Stimulated activated CD4-positive, alpha-beta T cell treated with anti-CD3 and anti-CD28 coated beads, Interleukin-15, amount 100 ng/mL, for 24 hours (primary cell): Measurements from ENCODE around the gene EIF4B.

Experiments
- DNase-seq: peaks from one replicate; pipeline ENCODE4 v3.0.0-alpha.2; 2020

The EIF4B gene

DNA sequence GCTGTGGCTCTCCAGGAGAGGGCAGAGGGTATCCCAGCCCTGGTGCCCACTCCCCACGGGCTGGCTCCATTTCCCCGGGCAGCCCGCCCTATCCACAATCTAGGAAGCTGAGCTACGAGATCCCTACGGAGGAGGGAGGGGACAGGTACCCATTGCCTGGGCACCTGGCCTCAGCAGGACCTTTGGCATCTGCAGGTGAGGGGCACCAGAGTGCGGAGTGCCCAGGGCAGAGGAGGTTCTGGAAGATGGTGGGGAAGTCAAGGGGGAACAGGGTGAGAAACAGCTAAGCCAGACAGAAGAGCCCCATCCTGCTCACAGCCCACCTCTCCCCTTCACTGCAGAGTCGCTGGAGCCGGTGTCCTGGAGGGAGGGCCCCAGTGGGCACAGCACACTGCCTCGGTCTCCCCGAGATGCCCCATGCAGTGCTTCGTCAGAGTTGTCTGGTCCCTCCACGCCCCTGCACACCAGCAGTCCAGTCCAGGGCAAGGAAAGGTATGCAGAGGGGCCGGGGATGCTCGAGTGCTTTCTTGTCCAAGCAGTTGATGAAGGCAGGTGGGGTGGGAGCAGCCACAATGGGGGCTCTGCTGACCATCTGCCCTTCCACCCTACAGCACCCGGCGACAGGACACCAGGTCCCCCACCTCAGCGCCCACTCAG lies 53.9 kb downstream of the EIF4B start:
- no peak for DNase-seq

DNA sequence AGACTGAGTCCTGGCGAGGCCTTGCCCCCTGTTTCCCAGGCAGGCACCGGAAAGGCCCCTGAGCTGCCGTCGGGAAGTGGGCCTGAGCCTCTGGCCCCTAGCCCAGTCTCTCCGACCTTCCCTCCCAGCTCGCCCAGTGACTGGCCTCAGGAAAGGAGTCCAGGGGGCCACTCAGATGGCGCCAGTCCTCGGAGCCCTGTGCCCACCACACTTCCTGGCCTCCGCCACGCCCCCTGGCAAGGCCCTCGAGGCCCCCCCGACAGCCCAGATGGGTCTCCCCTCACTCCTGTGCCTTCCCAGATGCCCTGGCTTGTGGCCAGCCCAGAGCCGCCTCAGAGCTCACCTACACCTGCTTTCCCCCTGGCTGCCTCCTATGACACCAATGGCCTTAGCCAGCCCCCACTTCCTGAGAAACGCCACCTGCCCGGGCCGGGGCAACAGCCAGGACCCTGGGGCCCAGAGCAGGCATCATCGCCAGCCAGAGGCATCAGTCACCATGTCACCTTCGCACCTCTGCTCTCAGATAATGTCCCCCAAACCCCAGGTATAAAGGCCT lies 54.5 kb downstream of the EIF4B start:
- DNase-seq: no peak

DNA sequence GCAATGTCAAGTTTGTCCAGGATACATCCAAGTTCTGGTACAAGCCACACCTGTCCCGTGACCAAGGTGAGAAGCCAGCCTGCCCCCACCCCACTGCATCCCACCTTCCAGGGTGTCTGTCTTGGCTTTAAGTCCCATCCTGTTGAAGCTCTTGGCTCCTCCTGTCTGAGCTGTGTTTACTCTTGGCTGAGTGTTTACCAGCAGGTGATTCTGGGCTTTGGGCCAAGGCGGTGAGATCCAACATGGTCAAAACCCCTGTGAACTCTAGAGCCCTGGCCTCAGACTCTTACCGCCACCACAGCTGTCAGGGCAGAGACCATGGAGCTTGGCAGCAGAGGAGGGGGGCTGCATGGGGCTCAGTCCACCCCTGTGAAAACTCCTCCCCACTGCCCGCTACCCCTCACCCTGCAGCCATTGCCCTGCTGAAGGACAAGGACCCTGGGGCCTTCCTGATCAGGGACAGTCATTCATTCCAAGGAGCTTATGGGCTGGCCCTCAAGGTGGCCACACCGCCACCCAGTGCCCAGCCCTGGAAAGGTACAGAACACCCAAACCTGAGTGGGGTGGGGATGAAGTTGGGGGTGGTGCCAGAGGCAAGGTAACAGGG lies 55.3 kb downstream of the EIF4B start:
- no peak for DNase-seq

DNA sequence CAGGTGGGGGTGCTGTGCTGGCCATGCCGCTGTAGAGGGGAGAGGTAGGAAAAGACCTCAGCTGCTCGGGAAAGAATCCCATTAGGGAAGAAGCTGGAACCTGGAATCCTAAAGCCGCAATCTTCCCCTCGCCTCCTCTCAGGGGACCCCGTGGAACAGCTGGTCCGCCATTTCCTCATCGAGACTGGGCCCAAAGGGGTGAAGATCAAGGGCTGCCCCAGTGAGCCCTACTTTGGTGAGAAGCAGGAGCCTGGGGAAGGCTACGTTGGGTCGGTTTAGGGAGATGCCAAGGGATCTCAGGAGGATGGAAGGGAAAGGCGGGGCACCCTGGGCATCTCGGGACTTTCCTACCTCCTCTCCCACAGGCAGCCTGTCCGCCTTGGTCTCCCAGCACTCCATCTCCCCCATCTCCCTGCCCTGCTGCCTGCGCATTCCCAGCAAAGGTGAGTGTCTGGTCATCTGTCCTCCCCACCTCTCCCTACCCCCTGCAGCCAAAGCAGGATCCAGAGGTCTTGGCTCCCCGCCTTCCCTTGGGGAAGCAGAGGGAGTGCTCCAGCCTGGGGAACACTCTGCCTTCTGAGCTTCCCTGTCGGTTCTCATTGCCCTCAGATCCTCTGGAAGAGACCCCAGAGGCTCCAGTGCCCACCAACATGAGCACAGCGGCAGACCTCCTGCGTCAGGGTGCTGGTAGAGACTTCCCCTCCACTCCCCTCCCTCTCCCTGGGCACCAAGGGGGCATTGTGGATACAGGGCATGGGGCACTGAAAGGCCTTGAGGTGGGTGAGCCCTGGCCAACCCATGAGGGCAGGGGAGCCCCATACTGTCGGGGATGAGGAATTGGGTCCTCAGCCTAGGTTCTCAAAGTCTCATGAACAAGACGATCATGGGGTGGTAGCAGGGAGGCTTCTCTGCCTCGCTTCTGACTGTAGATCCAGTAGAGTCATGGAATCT lies 56.0 kb downstream of the EIF4B start:
- DNase-seq: no peak

DNA sequence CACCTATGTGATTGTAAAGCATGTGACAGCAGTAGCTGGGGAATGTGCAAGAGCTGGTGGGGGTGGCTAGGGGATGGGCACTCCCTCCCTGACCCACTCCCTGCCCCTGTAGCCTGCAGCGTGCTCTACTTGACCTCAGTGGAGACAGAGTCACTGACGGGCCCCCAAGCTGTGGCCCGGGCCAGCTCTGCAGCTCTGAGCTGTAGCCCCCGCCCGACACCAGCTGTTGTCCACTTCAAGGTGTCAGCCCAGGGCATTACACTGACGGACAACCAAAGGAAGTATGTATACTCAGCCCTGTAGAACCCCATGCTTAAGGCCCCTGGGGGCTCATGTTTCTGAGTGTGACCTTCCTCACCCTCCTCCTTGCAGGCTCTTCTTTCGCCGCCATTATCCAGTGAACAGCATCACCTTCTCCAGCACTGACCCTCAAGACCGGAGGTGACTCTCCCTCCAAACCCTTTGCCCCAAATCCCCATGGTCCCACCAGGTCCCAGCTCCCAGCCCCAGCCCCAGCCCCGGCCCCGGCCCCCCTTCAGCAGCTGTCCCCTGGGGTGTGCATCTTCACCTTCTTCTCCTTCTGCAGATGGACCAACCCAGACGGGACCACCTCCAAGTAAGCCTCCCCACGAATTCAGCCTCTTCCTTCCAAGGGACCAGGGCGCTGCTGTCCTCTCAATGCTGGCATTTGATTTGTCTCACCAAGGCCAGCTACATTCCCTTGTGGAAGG lies 56.9 kb downstream of the EIF4B start:
- DNase-seq: no peak

DNA sequence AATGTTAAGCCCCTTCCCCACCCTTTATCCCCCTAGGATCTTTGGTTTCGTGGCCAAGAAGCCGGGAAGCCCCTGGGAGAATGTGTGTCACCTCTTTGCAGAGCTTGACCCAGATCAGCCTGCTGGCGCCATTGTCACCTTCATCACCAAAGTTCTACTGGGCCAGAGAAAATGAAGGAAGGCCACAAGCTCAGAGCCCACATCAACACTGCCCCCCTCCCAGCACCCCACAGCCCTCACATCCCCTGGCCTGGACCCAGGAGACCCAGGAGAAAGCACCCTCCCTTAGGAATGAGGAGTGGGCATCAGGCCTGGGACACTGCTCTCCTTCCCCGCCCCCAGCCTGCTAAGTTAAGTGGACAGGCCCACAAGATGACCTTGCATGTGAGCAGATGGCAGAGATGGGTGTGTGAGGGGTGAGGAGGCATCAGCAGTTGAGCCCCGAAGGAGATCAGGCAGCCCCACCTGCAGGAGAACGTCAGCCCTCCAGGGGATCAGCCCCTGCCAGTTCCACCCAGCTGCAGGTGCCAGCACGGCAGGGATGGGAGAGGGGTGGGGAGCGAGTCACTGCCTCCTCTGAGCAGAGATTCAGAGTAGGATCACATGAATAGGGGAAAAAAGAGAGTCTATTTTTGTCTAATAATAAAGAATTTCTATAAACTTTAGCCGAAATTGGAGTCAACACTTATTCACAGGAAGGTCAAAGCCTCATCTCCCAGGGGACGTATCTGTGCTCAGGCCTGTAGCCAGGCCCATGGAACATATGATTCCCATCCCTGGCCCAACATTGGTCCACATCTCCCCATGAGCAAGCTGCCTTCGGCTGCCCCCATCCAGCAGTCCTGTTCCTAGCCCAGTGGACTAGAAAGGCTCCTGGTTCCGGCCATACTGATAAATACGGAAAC lies 57.7 kb downstream of the EIF4B start:
- DNase-seq: no peak

DNA sequence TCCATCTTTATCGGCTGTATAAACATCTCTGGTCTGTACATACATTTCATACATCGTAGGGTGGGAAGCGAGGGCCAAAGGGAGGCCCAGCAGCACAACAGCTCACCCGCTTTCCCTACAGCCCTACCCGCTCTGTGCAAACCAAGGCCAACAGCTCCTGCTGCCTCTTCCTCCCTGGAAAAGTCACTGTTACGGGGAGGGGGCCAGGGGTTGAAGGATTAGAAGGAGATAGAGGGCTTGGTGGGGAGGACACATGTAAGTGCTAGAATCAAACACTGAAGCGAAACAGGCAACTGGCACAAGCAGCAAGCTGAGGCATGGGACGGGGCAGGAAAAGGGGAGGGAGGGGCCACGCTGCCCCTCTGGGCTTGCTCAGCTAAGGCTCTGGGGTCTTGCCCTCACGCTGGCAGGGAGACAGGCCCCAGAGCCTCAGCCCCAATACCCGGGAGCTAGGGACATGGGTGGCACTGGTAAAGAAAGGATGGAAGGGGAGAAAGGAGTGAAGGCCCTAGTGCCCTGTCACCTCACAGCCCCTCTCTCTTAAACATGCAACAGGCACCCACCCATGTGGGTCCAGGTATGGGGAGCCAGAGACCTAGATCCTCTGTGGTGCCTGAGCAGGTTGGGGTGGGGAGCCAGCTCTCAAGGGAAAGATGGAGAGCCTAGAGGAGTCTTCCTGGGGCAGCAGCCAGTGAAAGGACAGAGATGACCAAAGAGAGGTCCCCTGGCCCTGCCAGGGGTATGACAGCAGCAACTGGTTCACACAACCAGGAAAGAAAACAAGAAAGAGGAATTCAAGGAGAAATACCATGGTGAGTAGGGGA lies 58.6 kb downstream of the EIF4B start:
- no peak for DNase-seq

DNA sequence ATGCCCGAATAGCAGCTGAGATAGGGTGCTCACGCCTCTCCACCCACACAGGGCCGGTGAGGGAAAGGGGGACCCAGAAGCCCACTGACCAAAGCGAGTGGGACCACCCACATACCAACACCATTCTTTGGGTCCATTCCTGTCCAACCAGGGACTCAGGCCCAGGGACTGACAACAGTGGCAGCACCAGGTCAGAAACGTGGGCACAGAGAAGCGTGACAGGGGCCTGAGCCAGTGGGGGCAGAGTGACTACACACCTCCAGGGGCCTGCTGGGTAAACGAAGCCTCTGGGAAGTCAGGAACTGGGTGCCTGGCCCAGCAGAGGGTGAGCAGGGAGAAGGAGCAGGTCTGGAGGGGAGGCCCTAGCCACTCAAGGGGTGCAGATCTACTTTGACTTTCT lies 59.2 kb downstream of the EIF4B start:
- no peak for DNase-seq

DNA sequence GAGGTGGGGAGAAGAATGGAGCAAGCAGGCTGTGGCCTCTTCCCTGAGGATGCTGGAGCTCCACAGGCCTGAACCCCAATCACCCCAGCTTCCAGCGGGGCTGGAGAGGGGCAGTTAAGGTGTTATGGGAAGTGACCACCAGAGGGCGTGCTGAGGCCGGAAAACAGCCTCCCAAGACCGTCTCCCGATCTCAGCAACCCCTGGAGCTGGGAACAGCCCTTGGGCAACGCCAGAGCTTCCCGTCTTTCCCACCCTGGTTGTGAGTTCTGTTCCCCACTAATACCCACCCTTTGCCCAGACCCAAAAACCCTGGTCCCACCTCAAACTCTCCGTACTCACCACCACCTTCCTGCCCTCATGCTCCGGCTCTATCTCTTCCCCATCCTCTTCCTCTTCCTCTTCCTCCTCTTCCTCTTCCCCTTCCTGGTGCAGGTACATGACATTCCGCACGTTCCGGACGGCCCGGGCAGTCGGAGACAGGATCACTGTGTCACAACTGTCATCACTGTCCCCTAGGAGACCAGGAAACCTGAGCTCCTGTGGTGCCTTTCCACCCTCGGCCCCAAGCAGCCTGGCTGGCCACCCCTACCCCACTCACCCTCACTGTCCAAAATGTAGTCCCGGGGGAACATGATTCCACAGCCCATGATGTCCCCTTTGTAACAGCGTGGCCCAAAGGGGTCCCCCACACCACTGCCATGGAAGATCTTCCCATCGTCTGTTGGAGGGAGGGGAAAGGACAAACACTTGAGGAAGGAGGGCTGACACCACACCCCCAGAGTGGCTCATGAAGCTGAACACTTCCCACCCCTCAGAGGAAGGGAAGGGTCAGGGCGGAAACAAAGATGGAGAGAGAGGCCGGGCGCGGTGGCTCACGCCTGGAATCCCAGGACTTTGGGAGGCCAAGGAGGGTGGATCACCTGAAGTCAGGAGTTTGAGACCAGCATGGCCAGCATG lies 60.0 kb downstream of the EIF4B start:
- DNase-seq: peak; percentile 78

DNA sequence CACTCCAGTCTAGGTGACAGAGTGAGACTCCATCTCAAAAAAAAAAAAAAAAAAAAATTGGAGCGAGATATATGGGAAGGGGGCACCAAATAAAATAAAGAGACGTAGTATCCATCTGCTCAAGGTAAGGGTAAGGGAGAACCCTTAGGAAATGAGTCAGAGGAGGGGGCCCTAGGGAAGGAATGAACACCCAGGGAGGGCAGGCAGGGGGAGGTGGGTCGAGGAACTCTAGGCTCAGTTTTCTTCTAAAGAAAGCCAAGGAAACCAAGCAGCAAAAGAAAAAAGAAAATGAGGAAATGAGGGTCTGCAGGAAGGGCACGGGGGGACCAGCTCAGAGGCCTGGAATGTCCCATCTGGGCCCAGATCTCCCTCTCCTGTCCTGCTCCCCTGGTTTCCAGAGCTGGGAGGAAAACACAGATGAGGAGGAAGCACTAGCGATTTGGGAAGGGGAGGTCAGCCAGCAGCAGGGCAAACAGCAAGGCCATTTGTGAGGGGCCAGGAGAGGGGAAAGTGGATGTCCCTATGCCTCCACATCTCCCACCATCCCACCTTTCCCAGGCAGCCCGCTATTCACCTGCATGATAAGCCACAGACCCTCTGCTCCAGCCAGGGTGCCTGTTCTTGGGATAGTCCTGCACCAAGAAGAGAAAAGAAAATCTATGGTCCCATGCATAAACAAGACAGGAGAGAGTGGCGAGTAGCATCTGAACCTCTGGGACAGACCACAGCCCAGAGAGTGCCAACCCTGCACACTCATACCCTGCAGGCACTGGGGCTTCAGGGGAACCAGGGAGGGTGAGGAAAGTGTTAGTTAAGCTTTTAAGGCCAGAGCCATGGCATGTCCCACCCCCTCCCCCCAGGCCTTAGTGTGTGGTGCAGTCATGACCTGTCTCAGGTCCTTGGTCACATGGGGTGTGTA lies 61.1 kb downstream of the EIF4B start:
- DNase-seq: no peak

DNA sequence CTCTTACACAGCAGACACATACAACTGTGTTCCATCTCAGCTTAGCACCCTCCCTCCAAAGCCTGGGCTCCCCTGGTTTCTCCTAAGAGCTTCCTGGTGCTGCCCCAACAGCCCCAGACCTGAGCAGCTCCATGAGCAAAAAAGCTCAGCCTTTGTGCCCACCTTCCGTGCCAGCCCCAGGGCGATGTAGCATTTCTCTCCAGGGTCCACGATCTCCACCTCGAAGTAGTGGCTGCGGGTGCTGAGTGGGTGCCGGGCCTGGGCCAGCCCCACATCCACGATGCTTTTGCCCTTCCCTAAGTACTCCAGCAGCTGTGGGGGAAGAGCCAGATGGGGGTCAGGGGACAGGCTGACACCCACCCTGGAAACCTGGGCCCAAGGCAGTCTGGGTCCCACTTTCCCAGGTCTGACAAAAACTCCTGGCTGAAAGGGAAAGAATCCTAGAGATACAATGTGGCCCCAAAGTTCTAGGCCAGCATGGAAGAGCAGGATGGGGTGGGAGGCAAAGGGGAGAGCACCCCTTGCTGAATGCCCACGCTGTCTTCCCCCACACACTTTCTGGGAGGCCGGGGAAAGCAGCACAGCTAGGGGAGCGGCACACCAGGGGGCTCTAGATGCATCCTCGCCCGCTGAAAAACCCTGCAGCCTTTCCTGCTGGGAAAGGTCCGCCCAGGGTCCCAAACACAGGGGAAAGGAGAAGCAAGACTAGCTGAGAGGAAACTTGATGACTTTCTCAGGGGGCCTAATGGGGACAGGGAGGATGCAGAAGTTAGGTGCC lies 61.9 kb downstream of the EIF4B start:
- DNase-seq: no peak

DNA sequence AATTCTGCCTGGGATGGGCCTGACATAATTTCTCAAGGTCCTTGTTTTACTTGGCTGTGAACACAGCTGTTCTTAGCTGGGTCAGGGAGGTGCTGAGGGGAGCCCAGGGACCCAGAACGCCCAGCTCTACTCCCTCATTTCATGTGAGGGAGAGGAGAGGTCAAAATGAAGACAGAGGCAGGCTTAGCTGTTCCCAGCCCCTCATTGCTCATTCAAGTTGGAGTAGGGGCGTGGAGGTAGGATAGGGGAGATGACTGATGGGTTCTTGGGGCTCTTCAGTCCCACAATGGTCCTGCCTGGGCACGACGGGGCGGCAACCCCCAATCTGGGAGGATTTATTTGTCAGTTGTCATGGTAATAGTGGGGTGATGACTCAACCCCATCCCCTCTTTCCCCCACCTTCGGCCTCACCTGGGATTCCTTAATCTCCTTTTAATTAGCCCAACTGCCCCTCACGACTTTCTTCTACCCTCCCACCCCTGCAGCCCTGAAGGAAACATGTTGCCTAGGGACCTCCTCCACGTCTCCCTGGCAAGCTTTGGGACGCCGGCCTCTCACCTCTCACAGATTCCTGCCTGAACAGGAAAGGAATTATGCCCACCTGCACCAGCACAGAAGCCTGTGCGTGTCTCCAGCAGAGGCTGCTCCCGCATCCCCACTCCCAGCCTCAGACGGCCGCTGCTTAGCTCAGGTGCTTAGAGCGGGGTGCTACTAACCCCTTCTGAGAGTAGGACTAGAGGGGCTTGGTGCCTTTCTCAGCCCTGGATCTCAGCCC lies 62.7 kb downstream of the EIF4B start:
- no peak for DNase-seq

DNA sequence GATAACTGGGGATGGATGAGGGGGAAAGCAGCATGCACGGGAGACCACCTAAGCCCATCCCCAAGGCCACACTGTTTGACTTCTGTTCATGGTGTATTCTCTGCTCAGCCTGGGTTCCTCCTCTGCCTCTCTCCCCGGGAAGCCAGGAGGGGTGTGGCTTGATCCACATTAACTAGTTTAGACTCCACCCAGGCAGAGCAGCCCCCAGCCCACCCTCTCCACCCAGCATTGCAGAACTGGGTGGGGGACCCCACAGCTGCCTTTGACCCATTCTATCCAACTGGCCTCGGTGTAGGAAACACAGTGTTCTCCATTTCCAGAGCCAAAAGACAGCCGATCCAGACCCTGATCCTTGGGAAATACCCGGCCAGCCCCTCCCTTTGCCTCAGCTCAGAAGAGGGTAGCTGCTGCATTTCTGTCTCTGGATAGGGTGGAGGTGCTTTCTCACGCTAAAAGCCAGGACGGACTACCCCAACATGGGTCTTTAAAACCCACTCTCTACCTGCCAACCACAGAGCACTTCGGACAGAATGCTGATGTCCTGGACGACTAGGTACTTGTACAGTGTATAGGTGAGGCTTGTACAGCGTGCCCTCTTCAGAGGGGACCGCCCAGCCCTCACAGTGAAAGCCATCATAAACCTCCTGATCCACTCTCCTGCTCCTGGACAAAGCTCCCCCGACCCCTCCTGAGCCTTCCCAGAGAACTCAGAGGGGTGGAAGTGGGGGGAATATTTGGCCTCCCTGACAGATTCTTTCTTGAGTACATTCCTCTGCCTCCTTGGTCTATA lies 63.6 kb downstream of the EIF4B start:
- DNase-seq: no peak

DNA sequence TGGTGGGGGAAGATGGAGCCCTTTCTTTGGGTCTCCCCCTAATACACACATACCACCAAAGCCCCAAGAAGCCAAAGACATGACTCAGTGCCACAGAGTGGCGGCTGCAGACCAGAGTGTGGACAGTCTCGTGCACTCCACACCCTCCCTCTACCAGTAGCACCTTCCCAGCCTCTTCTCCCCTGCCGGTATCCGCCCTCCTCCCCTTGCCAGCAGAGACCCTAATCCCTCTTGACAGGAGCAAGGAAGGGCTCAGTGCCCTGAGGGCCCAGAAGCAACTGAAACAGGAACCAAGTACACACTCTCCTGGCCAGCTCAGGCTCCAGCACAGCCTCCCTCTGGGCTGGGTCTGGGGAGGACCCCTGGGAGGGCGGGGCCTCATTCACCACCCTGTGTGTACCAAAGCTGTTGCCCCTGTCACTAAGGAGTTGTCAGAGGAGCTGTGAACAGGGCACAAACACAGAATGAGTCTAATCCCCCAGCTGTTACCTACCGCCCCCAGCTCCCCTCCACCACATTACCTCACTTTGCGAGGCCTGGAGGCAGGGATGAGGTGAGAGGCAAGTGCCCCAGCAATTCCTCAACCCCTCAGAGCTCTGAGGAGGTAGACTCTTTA lies 64.7 kb downstream of the EIF4B start:
- no peak for DNase-seq
